Fibroblast of skin of scalp (primary cell): ENCODE measurements around the gene ADAM23.
A peak's percentile ranks its signal among the peaks of the same experiment; 100 is the strongest.

ENCODE experiments used
- DNase-seq: peaks from one replicate; pipeline ENCODE4 v3.0.0-alpha.2; 2013

The ADAM23 gene

DNA sequence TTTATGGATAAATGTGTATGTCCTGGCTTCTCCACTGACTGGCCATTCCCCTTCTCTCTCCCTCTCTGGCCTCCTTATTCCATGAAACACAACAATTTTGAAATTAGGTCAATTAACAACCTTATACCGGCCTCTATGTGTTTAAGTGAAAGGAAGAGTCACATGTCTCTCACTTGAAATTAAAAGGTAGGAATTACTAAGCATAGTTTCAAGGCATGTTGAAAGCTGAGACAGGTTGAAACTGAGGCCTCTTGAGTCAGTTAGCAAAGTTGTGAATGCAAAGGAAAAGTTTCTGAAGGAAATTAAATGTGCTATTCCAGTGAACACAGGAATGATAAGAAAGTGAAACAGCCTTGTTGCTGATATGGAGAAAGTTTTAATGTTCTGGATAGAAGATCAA is 69.7 kb downstream of the ADAM23 start:
- no peak for DNase-seq

- DNase-seq: no peak
These were observed 72.2 kb downstream of the ADAM23 start for GRCh38 chr2:206515580-206515979.

GRCh38 chr2:206518997-206519396 is 75.7 kb downstream of the ADAM23 start:
- DNase-seq: no peak

DNA sequence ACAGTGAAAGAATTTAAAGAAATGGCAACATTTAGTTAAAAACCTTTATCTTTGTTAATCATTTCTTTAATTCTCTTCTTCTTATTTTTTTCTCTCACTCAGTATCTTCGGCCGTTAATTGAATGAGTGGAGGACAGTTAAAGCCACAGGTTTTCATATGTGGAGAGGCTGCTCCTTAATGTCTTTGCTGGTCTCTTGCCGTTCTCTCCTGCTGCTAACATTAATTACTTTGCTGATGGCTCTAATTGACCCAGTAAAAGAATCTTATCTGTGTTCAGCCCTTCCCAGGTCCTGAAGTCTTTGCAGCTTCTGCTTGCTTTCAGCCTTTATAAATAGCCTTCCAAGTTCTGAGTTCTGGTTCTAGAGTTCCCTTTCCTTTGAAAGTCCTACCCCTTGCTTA is 77.1 kb downstream of the ADAM23 start:
- no peak for DNase-seq

- DNase-seq: no peak
These were observed 77.8 kb downstream of the ADAM23 start for GRCh38 chr2:206521115-206521514.

- no peak for DNase-seq
These were observed 78.3 kb downstream of the ADAM23 start for GRCh38 chr2:206521612-206522011.

DNA sequence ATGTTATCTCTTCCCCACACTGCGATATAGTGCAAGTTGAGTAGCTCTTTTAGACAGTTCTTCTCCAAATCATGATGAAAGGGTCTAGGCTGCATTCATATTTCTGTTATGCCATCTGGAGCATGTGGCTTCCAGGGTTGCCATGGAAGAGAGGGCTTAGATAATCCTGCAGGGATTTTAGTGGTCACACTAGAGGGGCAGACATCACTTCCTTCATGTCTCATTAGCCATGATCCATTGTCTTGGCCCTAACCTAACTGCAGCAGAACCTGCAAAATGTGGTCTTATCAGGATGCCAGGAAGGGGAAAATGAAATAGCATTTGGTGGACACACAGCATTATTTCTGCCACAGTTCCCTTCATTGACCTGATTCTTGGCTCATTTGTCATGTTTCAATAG is 83.1 kb downstream of the ADAM23 start:
- DNase-seq: no peak

- DNase-seq: no peak
These were observed 83.8 kb downstream of the ADAM23 start for GRCh38 chr2:206527153-206527552.

DNA sequence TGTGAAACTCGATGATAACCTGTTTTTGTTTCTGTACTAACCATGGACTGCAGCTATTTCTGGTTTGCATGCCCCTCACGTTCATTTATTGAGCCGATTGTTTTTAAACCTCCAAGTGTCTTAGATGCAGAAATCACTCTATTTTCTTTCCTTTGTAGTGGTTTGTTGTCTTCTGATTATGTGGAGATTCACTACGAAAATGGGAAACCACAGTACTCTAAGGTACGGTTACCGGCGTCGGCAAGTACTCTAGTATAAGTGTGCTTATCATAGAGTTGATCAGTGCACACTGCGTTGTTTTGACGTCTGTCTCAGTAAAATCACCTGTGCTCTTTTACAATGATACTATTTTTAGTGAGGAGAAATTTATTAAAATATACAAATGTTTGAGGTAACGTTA is 87.4 kb downstream of the ADAM23 start:
- no peak for DNase-seq

DNA sequence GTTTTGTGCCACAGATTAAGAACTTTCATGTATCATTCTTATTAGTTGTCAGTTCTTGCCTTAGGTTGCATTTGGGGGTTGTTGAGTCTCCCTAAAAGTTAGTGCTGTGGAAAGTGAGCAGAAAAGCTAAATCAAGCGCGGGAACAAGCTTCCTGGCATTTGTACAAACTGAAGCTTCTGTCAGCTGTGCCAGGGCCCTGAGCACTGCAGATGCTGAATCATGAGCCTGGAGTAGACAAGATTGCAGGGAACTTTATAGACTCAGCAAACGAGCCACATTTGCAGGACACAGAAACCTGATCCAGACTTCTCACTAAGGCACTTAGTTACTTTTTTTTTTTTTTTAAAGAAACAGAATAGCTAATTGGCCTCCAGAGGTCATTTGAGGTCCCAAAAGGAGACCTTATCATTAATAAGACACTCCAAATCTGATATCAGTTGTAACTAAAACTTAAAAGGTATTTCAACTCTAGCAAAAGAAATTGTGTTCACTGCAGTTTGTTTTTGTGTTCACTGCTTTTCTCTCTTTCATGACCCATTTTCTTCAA is 88.7 kb downstream of the ADAM23 start:
- DNase-seq: no peak

DNA sequence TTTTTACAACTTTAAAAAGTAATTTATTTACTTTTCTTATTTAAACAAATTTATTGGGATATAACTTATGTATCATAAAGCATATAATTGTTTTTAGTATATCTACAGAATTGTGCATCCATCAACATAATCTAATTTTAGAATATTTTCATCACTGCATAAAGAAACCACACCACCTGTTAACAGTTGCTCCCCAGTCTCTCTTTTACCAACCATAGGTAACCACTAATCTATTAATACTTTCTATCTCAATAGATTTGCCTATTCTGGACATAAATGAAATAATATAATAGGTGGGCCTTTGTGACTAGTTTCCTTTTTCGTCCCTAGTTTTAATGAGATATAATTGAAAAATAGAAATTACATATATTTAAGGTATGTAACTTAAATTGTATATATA is 90.6 kb downstream of the ADAM23 start:
- DNase-seq: no peak

DNA sequence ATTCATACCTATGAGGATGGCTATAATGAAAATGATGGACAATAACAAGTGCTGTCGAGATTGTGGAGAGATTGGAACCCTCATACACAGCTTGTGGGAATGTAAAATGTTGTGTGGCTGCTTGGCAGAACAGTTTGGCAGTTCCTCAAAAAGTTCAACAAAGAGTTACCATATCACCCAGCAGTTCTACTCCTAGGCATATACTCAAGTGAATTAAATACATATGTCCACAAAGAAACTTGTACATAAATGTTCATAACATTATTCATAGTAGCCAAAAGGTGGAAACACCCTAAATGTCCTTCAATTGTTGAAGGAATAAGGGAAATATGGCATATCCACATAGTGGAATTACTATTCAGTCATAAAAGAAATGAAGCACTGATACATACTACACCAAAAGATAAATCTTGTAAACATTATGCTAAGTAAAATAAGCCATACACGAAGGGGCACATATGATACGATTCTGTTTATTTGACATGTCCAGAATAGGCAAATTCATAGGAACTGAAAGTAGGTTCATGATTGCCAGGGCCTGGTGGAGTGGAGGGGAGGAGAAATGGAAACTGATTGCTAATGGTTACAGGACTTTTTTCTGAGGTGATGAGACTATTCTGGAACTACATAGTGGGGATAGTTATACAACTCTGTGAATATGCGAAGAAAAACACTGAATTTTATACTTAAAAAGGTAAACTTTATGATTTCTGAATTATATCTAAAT is 92.1 kb downstream of the ADAM23 start:
- DNase-seq: no peak

DNA sequence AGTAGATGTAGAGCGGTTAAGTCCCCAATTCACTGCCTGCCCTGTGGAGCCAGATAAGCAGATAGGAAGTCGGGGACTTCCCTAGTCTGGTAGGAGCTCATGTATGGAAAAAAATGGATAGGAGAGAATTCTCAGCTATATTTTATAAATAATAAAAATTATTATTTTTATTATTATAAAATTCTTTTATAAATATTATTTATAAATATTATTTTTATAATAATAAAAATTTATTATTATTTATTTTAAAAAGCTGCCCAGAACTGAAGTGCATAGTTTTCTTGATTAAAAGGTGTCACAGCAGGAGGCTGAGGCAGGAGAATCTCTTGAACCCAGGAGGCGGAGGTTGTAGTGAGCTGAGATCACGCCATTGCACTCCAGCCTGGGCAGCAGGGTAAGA is 97.4 kb downstream of the ADAM23 start:
- DNase-seq: no peak

GRCh38 chr2:206543073-206543472 is 99.7 kb downstream of the ADAM23 start:
- DNase-seq: no peak

DNA sequence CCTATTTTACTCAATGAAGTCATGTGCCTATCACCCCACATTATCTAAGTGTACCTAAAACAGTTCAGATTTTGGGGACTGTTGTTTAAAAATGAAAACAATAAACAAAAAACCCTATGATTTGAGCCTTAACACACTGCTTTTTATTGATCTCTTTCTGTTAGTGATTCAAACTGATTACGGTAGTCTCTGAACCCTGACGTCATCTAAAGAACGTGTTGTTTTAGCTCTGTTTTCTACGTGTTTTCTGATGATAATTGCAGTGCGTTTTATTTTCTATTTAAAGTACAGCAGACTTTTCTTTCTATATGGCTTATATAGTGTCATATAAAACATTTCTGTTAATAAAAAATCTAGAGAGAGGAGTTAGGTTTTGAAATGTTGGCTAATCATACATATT is 105.1 kb downstream of the ADAM23 start:
- DNase-seq: no peak

DNA sequence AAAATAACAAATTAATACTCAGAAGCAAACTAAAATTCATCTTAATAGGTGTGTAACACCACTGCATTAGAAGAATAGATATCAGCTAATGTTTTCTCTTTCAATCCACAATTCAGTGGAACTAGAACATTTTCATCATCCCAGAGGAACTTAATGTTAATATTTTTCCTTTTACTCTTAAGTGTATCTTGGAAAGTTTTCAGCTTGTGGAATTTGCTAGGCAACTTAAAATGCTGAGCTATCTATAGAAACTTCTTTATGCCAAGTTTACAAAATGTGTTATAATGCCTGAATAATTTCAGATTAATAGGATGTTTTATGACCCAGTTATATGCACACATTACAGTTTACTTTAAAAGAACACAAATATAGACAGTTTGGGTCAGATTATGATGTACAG is 112.4 kb downstream of the ADAM23 start:
- peak; percentile 40 for DNase-seq

DNA sequence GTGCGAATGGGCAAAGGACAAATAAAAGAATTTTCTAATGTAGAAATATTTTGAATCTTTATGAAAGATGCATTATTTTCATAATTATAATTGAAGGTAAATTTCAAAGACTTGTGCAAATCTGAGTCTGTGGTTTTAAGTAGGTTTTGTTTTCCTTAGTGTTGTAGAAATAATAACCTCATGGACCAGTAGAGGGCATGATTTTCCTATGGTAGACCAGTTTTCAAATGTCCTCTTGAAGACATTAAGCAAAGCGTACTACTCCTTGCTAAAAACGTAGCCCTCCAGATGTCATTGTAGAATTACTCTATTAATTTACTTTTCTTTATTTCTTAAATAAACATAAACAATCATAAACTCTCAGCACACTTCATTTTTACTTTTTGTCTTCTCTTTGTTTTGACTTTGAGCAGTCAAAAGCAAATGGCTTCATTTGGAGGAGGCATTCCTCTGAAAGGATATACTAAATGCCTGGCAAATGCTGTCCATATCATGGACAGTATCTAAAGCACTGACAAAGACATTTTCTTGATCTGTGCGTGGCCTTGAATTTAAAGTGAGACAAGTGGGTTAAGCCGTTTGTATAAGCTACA is 113.1 kb downstream of the ADAM23 start:
- peak; percentile 38 for DNase-seq

GRCh38 chr2:206557321-206557720 is 114.0 kb downstream of the ADAM23 start:
- DNase-seq: peak; percentile 53

DNA sequence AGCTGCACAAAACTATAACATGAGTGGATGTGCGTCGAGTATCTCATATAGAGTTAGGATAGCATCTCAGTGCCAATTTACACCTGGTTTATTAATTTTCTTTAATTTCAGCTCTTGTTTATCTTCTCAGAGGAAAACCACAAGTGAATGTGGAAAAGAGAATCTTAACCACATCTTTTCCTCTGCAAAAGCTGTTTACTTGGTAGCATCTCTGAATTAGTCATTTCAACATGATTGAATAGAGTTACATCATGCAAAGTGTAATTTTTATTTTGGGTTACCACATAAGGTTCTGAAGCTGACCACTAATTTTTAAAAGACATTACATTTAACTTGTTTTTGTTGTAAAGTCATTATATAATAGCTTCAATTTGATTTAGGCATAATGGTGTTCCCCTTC is 115.2 kb downstream of the ADAM23 start:
- peak; percentile 11 for DNase-seq

DNA sequence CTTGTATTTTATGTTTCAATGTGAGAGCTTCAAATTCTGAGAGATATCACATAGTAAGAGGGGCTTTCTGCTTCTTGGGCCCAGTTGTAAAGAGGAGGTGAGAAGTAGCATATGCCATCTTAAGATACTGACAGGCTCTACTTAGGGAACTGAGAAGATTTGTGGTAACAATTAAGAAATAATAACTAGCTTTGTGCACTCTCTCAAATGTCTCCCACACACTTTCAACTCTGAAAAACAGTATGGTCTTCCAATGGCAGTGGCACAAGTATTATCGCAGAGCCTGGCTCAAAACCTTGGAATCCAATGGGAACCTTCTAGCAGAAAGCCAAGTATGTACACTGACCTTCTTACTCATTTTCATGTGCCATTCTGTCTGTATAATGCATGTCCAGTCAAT is 118.6 kb downstream of the ADAM23 start:
- DNase-seq: peak; percentile 3

DNA sequence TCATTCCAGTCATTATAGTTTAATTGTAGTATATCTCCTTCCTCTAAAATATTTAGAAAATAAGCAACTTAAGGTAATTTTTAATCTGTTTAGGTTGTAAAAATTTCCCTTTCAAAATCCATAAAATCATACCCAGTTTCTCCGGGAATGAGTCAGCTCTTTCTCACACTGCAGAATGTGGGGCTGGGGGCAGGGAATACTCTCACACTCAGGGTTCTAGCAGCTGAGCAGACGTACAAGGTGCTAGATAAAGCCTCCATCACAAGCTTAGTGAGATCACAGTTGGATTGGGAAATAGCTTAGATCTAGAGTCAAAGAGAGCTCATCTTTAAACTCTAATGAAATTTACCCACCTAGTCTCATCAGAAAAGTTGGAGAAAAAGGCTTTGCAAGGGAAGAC is 119.0 kb downstream of the ADAM23 start:
- peak; percentile 7 for DNase-seq

DNA sequence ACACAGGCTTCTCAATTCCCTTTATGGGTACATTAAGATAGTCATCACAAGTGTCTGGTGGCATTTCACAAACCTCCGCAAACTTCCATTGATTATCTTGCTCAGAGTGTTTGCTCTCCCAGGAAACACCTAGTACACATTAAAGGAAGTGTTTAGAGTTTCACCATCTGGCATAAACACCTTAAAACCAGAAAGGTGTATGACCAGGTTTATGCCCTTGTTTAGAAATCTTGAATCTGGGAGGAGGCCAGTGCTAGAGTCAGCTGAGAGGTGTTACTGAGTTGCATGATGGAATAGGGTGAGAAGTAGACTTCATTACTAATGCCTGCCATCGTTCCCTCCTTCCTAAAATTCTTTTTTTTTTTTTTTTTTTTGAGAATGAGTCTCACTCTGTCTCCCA is 120.0 kb downstream of the ADAM23 start:
- no peak for DNase-seq

- DNase-seq: no peak
These were observed 122.3 kb downstream of the ADAM23 start for GRCh38 chr2:206565666-206566065.

GRCh38 chr2:206569470-206569869 is 126.1 kb downstream of the ADAM23 start:
- DNase-seq: no peak
